Measurements from ENCODE around the gene RAPGEF5.

Gene RAPGEF5

GRCh38 chr7:22252016-22252415 is 104.9 kb downstream of the RAPGEF5 start:
- DNase-seq: peak; percentile 41

GRCh38 chr7:22251281-22251680 is 105.7 kb downstream of the RAPGEF5 start:
- peak; percentile 51 for DNase-seq

- DNase-seq: no peak
These were observed 106.6 kb downstream of the RAPGEF5 start for GRCh38 chr7:22250390-22250789.

GRCh38 chr7:22248111-22248809 is 108.7 kb downstream of the RAPGEF5 start:
- no peak for DNase-seq

GRCh38 chr7:22241805-22242390 is 115.1 kb downstream of the RAPGEF5 start:
- DNase-seq: no peak

- DNase-seq: no peak
These were observed 115.9 kb downstream of the RAPGEF5 start for GRCh38 chr7:22240904-22241571.

- no peak for DNase-seq
These were observed 118.3 kb downstream of the RAPGEF5 start for GRCh38 chr7:22238354-22239311.

- no peak for DNase-seq
These were observed 121.8 kb downstream of the RAPGEF5 start for GRCh38 chr7:22235134-22235533.

- DNase-seq: no peak
These were observed 122.7 kb downstream of the RAPGEF5 start for GRCh38 chr7:22234227-22234626.

- no peak for DNase-seq
These were observed 125.1 kb downstream of the RAPGEF5 start for GRCh38 chr7:22231806-22232205.

GRCh38 chr7:22231141-22231540 is 125.8 kb downstream of the RAPGEF5 start:
- DNase-seq: no peak

GRCh38 chr7:22230238-22230637 is 126.7 kb downstream of the RAPGEF5 start:
- no peak for DNase-seq

- no peak for DNase-seq
These were observed 127.8 kb downstream of the RAPGEF5 start for GRCh38 chr7:22229148-22229547.

- no peak for DNase-seq
These were observed 133.1 kb downstream of the RAPGEF5 start for GRCh38 chr7:22223807-22224206.

GRCh38 chr7:22220941-22221340 is 136.0 kb downstream of the RAPGEF5 start:
- no peak for DNase-seq

GRCh38 chr7:22219739-22220493 is 137.0 kb downstream of the RAPGEF5 start:
- DNase-seq: no peak

GRCh38 chr7:22219036-22219435 is 137.9 kb downstream of the RAPGEF5 start:
- DNase-seq: no peak

GRCh38 chr7:22216832-22217475 is 140.0 kb downstream of the RAPGEF5 start:
- DNase-seq: no peak

- DNase-seq: no peak
These were observed 140.6 kb downstream of the RAPGEF5 start for GRCh38 chr7:22216309-22216708.

- DNase-seq: no peak
These were observed 143.0 kb downstream of the RAPGEF5 start for GRCh38 chr7:22214000-22214399.

GRCh38 chr7:22213081-22213480 is 143.9 kb downstream of the RAPGEF5 start:
- no peak for DNase-seq

- no peak for DNase-seq
These were observed 146.0 kb downstream of the RAPGEF5 start for GRCh38 chr7:22210967-22211366.
